ENCODE data around the gene TMEM229A. TPM values are rescaled to one million over a fixed set of nuclear protein-coding genes. Genes with fewer than 3 reads are reported as not detected.

Gene TMEM229A
- total RNA-seq, 1 donor from 2014 or later = not detected

- Mint-ChIP-seq H3K4me1 (no peaks in the 10 kb centered on the region), H3K27ac (no peak overlapping the region), H3K4me3 (no peak overlapping the region), H3K27me3 (no peaks in the 10 kb centered on the region), H3K9me3 (no peaks in the 10 kb centered on the region), H3K36me3 (ENCODE audit: low read depth) (no peaks in the 10 kb centered on the region)
- intact Hi-C loops (cut with micrococcal nuclease) = no loop called here
- no peak for ATAC-seq (ENCODE audit: low read depth)
- POLR2A ChIA-PET = no interaction called here
- DNase-seq = no peak
- no peak for TF ChIP-seq CTCF (IDR thresholded peaks at IDR 0.05)
- CTCF ChIA-PET = no interaction called here
Measured at GRCh38 chr7:124058515-124058914, 25.6 kb upstream of the TMEM229A start.

- no peaks in the 10 kb centered on the region for H3K9me3 Mint-ChIP-seq
- no peaks in the 10 kb centered on the region for H3K4me1 Mint-ChIP-seq
- ChIA-PET POLR2A (no interaction called here), CTCF (no interaction called here)
- DNase-seq (no peak), ATAC-seq (ENCODE audit: low read depth) (no peak)
- H3K27me3 Mint-ChIP-seq = no peaks in the 10 kb centered on the region
- no peak overlapping the region for H3K27ac Mint-ChIP-seq
- no peak for TF ChIP-seq CTCF (IDR thresholded peaks at IDR 0.05)
- no peak overlapping the region for H3K4me3 Mint-ChIP-seq
- intact Hi-C loops (cut with micrococcal nuclease) = no loop called here
- H3K36me3 Mint-ChIP-seq (ENCODE audit: low read depth) = no peaks in the 10 kb centered on the region
Measured at GRCh38 chr7:124057872-124058271, 25.0 kb upstream of the TMEM229A start.

GRCh38 chr7:124056234-124056633 lies 23.4 kb upstream of the TMEM229A start:
- intact Hi-C loops (cut with micrococcal nuclease) = no loop called here
- POLR2A ChIA-PET = no interaction called here
- no peaks in the 10 kb centered on the region for H3K36me3 Mint-ChIP-seq (ENCODE audit: low read depth)
- no peaks in the 10 kb centered on the region for H3K27me3 Mint-ChIP-seq
- H3K27ac Mint-ChIP-seq = no peak overlapping the region
- DNase-seq (no peak), ATAC-seq (ENCODE audit: low read depth) (no peak)
- CTCF ChIA-PET = no interaction called here
- TF ChIP-seq CTCF (IDR thresholded peaks at IDR 0.05) = no peak
- H3K4me1 Mint-ChIP-seq = no peaks in the 10 kb centered on the region
- H3K4me3 Mint-ChIP-seq = no peak overlapping the region
- H3K9me3 Mint-ChIP-seq = no peaks in the 10 kb centered on the region

GRCh38 chr7:124051681-124052377 lies 19.0 kb upstream of the TMEM229A start:
- DNase-seq (no peak), ATAC-seq (ENCODE audit: low read depth) (no peak)
- Mint-ChIP-seq H3K4me1 (no peaks in the 10 kb centered on the region), H3K27me3 (no peaks in the 10 kb centered on the region), H3K9me3 (no peaks in the 10 kb centered on the region), H3K4me3 (no peak overlapping the region), H3K36me3 (ENCODE audit: low read depth) (no peaks in the 10 kb centered on the region), H3K27ac (no peak overlapping the region)
- CTCF ChIA-PET = no interaction called here
- intact Hi-C loops (cut with micrococcal nuclease) = no loop called here
- POLR2A ChIA-PET = no interaction called here
- TF ChIP-seq CTCF (IDR thresholded peaks at IDR 0.05) = no peak

GRCh38 chr7:124042826-124043225 lies 10.0 kb upstream of the TMEM229A start:
- no peak for ATAC-seq (ENCODE audit: low read depth)
- no peak overlapping the region for H3K4me3 Mint-ChIP-seq
- H3K36me3 Mint-ChIP-seq (ENCODE audit: low read depth) = no peaks in the 10 kb centered on the region
- H3K27ac Mint-ChIP-seq = no peak overlapping the region
- ChIA-PET CTCF (no interaction called here), POLR2A (no interaction called here)
- H3K27me3 Mint-ChIP-seq = no peaks in the 10 kb centered on the region
- intact Hi-C loops (cut with micrococcal nuclease) = no loop called here
- TF ChIP-seq CTCF (IDR thresholded peaks at IDR 0.05) = no peak
- no peaks in the 10 kb centered on the region for H3K4me1 Mint-ChIP-seq
- no peaks in the 10 kb centered on the region for H3K9me3 Mint-ChIP-seq
- DNase-seq = no peak
